GM12872 (cell line): ENCODE measurements around the gene CNNM4.

Source experiments
- CTCF ChIP-seq: IDR thresholded peaks from 3 replicates; pipeline ENCODE4 v1.5.1; 2011; ENCODE audit warnings: low read depth, mild to moderate bottlenecking, low read length, moderate library complexity; ENCODE audit not compliant: insufficient read depth

The CNNM4 gene

DNA sequence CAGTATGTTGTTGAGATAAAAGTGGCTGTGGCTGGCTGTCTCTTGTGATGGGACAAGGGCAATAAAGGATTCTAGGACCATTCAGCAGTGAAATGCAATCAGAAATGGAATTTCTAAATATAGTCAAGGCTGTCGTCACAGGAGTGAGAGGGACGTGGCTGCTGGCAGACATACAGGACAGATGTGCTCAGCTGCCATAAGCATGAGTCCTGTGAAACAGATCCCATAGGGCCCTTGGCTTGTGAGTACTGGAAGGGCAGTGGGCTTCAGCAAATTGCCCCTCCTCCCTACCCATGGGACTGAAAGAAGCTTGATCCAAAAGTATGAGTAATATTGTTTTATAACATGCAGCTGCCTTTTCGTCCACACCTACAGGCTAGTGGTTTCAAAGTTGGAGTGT is 51.2 kb downstream of the CNNM4 start:
- no peak for TF ChIP-seq CTCF

- TF ChIP-seq CTCF: no peak
Observed at GRCh38 chr2:96813656-96814055, 53.0 kb downstream of the CNNM4 start.

- no peak for TF ChIP-seq CTCF
Observed at GRCh38 chr2:96815326-96816126, 54.8 kb downstream of the CNNM4 start.

- peak; percentile 42; the same call in 2 of the 3 replicates for TF ChIP-seq CTCF
Observed at GRCh38 chr2:96816127-96816835, 55.6 kb downstream of the CNNM4 start, which contains the start of gene CNNM3. TSS of gene CNNM3 (plus strand) at chr2:96816268. CDS start at chr2:96816278, 10 bp downstream.

DNA sequence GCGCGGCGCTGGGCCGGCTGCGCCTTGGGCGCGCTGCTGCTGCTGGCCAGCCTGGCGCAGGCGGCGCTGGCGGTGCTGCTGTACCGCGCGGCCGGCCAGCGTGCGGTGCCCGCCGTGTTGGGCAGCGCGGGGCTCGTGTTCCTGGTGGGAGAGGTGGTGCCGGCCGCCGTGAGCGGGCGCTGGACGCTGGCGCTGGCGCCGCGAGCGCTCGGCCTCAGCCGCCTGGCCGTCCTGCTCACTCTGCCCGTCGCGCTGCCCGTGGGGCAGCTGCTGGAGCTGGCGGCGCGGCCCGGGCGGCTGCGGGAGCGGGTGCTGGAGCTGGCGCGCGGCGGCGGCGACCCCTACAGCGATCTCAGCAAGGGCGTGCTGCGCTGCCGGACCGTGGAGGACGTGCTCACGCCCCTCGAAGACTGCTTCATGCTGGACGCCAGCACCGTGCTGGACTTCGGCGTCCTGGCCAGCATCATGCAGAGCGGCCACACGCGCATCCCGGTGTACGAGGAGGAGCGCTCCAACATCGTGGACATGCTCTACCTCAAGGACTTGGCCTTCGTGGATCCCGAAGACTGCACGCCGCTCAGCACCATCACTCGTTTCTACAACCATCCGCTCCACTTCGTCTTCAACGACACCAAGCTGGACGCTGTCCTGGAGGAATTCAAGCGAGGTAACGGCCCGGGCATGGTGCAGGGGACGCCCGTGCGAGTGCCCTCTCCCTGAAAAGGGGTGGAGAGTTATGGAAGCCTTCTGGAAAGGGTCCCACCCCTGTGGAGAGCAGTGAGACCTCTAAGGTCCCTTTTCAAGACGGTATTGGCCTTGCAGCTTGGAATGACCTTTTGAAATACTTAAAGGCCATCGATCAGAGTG is 56.4 kb downstream of the CNNM4 start:
- TF ChIP-seq CTCF: no peak

DNA sequence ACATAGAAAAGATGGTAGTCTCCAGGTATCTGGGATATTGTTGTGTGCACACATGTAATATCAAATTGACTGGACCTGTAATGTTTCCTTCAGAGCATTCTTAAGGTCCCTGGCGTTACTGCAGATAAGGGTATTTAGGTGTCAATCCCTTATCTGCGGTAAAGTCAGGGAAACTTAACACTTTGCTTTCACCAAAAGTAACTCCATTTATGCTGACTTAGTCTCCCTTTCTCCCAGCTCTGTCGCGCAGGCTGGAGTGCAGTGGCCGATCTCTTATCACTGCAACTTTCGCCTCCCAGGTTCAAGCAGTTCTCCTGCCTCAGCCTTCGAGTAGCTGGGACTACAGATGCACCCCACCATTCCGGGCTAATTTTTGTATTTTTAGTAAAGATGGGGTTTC is 57.2 kb downstream of the CNNM4 start:
- TF ChIP-seq CTCF: no peak
